ENCODE results near the gene TMEM63B.
A peak's percentile ranks its signal among the peaks of the same experiment; 100 is the strongest.
"Not testable (repeated sequence)": the region's sequence is repeated elsewhere in the genome, so short reads cannot be mapped to it uniquely, and the experiment has no call there.

The TMEM63B gene

DNA sequence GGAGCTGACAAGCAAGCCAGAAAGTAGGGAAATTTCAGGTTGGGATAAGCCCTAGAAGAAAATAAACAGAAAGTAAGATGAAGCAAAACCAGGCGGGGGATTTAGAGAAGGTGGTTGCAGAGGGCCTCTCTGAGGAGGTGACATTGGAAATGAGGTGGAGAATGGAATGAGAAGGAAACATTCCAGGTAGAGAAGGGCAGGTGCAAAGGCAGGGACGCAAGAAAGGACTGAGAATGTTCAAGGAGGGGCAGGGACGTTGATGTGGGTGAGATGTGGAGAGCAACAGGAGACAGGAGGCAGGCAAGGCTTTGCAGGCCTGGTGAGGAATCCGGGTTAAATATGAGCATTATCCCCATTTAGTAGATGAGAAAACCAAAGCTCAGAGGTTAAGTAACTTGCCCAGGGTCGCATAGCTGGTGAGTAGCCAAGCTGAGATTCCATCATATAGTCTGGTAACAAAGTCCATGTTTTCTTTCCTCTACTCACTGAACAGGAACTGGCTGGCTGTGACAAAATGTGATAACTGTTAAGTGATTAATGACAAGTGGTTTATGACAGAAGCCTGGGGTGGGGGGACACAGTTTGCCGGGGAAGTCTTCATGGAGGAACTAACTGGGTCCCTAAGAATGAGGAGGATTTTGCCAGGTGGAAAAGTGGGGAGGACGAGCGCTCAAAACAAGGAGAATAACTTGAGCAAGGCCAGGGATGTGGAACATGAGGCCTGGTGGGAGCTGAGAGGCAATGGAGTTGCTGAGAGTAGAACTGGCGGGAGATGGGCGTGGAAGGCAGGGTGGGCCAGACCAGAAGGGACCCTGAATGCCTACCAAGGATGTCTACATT, 32.7 kb upstream of the TMEM63B start:
- no peak for DNase-seq

DNA sequence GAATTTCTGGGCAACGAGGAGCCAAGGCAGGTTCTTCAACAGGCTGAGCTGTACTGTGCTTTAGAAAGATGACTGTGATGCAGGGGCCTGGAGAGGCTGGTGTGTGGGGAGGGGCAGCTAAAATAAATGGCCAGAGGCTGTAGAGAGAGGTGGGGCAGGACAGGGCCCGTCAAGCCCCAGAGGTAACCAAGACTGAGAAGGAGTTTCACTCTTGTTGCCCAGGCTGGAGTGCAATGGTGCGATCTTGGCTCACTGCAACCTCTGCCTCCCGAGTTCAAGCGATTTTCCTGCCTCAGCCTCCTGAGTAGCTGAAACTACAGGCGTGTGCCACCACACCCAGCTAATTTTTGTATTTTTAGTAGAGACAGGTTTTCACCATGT, 32.1 kb upstream of the TMEM63B start:
- DNase-seq: not testable (repeated sequence)

DNA sequence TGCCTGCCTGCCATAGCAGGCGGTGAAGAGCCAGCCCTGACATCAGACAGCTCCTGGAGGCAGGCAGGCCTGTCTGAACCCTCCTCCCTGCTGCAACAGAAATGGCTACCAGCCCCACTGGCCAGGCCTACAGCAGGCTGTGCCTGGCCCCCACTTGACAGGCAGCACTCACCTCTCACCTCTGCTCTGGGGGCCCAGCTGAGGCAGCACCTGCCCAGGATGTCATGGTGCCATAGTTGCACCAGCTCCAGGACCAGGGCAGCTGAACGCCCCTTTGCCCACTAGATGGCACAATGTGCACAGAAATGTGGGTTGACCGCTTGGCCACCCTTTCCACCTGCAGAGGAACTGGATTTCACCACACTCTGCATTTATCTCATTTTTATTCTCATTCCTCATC, 30.7 kb upstream of the TMEM63B start:
- peak; percentile 93 for DNase-seq

DNA sequence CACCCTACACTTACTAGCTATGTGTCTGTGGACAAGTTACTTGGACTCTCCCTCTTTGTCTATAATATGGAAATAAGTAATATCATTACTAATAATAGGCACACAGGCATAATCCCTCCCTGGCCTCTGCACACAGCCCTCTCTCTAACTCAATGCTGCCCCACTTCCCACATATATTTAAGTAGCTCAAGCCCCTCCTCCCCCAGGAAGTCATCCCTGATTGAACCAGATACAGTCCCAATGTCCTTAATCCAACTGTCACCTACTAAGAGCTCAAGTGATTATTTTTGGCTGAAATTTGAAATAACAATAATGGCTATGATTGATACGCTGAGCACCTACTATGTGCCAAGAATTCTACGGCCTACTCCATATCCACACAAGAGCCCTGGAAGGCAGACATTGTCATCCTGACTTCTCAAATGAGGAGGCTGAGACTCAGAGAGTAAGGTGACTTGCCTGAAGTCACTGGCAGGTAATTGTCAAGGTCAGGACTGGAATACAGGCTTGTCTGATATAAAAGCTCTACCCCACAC, 29.5 kb upstream of the TMEM63B start:
- DNase-seq: no peak

DNA sequence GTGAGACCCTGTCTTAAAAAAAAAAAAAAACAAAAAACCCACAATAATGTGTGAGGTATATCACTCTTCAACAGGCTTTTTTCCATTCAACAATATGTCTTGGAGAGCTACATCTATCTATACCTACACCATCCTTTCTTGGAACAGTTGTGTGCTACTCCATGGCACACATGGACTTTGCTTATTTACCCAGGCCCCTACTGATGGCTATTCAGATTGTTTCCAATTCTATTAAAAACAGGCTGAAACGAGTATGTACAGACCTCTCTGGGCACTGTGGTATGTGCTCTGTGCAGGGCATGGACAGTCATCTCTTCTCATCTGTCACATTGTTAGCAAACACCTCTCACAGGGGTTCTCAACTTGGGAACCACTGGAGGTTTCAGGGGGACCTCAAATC, 28.2 kb upstream of the TMEM63B start:
- DNase-seq: no peak

DNA sequence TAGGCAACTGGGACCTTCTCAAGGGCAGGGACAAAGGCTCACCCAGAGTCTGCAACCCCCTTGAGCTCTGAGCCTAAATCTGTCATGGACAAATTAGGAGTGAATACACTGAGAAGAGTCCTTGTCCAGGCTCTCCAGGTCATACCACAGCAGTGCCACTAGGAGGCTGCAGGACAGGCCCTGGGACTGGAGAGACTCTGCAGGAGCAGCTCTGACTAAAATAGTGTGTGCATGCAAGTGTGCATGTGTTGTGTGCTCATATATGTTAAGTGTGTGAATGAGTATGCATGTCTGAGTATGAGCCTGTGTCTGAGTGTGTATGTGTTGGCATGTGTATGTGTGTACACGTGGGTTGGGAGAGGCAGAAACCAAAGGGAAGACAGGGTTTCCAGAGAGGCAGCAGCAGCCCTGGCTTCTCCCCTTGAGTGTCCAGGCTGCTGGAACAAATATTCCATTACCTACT, 27.2 kb upstream of the TMEM63B start:
- peak; percentile 39 for DNase-seq

DNA sequence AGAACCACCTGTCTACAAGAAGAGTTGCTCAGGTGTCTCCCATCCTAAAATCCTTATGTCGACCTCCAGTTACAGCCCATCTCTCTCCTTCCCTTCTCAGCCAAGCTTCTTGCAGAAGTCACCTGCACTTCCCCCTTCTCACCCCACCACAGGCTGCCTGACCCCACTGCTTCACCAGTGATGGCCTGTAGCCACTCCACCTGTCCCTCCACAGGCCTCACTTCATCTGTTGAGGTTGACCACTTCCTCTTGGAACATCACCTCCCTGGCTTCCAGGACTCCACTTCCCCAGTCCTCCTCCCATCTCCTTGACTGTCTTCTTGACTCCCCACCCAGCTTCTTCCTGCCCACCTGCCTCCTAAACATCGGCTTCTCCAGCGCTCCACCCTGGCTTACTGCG, 25.5 kb upstream of the TMEM63B start:
- DNase-seq: no peak

DNA sequence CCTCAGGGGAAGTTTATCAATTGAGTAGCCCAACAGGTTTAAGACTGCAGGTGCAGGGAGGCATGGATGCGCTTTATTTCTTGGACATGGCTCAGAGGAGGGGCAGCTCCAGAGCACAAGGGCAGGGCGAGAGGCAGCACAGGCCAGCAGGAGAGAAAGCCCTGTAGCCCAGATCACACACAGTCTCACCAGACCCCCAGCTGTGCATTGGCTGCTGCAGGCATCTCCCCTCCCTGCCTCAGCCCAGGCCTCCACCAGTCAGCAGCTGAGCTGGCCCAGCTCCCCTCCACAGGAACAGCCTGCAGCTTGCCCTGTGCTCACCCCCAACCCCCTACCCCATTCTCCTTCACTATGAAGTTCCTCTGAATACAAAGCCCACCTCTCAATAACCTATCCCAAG, 24.8 kb upstream of the TMEM63B start:
- no peak for DNase-seq

DNA sequence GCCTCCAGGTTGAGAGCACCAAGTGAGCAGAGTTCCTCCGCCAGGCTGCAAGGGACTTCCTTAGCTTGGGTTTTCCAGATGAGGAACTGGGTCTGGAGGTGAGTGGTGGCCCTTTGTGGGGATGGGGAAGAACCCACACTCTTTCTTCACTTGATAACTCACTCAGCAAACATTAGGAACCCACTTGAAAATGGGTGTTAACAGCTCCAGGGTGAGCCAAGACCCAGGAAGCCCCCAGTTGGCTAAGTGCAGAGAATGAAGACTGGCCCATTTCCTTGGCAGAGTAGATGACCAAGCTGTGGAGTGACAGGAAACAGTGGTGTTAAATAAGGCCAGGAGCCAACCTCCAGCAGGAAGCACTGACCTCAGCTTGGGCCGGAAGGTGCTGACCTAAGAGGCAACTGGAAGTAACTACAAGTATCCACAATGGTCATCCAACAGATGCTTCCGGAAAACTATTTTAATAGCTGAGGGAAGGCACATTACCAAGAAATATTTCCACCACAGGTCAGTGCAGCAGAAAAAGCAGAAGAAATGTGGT, 22.8 kb upstream of the TMEM63B start:
- no peak for DNase-seq

DNA sequence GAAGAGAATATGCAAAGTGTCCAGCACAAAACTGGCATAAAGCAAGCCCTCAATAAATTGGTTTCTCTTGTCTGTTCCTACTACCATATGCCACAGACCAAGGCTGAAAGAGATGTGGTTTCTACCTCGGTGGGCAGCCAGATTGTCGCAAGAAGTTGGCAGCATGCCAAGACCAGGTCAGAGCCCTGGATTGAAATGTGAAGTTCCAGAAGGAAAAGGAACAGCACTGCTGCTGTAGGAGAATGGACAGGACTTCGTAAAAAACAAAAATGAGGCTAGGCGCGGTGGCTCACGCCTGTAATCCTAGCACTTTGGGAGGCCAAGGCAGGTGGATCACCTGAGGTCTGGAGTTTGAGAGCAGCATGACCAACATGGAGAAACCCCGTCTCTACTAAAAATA, 22.2 kb upstream of the TMEM63B start:
- no peak for DNase-seq

DNA sequence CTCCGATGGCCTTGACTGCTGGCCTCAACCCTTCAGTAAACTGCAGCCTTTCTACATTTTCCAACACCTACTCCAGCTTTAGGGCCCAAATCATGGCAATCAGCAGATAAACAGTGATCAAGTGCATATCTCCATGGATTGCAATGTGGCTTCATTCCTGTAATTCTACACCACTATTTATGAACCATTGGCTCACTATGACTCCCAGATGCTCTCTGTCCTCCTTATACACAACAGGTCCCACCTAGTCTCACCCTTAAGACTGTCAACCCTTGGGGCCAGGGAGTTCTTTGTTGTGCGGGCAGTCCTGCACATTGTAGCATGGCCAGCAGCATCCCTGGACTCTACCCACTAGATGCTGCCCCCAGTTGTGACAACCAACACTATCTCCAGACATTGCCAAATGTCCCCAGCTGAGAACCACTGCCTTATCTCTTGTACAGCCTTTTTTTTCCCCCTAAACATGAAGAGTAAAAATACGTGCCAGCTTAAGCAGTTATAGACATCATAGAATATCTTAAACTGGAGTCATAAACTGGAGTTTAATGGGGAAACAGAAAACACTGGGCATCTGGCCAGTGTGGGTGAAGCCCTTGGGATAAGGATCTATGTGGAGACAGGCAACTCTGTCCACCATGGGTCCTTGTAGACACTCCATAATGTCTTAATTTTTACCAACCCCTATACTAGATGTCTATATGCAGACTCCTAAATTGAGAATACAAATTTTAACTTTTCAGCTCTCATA, 21.2 kb upstream of the TMEM63B start:
- DNase-seq: no peak

DNA sequence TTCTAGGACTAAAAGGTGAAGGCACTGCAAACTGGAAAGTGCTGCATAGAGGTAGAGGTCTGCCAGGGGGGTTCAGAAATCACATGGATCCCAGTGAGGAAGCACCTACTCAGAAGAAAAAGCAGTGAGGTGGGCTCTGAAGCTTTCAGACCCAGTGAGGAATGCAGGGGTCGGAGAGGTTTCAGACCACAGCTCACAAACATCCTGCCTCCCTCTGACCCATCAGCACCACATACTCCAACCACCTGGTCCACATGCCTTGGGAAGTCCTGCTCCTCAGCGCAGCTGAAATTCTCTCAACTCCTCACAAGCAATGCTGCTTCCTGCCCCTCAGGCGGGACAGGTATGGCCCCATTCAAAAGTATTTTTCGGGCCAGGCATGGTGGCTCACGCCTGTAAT, 20.3 kb upstream of the TMEM63B start:
- no peak for DNase-seq

DNA sequence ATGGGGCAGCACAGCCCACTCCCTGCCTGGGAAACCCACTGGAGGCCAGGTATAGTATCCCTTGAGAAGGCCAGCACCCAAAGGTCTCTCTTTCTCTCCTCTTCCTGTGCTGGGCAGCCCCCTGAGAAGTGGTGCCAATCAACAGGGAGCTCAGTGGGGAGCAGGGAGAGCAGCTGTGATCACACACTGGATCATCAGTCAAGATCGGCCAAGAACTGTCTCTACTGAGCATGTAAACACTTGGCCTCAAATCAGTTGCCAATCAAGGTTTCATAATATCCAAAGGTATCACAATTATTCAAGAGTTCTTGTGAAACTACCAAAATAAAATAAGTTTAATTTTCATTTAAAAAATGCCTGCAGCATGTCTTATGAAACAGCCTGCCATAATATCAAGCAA, 18.9 kb upstream of the TMEM63B start:
- DNase-seq: no peak

DNA sequence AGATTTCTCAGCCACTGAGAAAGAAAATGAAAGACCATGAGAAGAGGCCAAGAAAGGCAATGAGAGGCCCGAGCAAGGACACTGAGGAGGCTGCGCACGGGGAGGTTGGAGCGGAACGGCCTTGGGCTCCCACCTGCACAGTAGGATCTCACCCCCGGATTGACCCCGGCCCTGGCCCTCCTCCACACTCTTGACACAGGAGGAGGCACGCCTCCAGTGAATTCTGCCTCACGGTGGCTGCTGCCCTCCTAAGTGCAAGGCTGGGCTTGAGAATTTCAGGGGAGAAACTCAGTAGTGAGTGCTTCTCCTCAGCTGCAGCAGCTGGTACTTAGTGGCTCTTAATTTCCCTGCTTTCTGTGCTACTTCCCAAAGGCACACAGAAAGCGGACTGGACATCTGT, 18.1 kb upstream of the TMEM63B start:
- no peak for DNase-seq

DNA sequence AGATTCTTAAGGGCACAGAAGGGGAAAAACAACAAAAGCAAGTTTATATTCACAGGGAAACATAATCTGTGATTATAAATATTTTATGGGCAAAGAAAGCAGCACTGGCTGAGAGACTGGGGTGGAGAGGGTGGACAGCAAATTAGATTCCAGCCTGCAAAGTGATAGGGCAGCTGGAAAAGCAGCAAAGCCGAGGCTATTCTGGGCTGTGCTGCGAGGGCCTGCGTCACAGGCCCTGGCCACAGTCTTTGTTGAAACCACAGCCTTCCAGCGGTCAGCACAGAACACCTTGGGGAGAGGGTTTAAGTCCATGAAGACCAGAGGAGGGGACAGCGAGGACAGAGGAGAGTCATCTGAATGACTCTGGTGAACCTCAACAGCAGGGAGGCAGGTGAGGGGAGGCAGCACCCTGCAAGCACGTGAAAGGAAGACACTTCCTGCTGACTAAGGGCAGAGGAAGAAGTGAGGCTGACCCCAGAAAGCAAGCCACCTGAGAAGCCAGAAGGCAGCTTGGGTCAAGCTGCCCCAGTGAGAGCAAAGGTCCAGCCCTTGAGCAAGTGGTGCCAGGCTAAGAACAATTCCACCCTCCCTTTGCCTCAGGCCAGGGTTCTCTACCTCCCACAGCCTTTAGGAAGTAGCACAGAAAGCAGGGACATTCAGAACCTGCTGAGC, 17.2 kb upstream of the TMEM63B start:
- no peak for DNase-seq

DNA sequence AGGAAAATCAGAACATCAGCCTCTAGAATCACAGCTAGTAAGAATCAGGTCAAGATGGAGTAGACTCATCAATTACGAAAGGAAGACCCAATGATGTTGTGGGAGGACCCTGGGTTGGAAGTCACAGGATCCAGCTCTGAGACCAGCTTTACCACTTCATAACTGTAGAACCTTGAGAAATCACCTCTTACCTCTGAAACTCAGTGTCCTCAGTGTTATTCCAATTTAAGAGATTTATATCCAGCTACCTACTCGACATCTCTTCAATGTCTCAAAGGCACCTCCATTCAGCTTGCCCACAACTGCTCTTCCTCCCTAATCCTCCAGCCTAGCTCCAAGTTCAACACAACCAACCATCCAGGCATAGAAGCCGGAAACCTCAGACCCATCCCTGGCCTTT, 16.4 kb upstream of the TMEM63B start:
- DNase-seq: no peak

DNA sequence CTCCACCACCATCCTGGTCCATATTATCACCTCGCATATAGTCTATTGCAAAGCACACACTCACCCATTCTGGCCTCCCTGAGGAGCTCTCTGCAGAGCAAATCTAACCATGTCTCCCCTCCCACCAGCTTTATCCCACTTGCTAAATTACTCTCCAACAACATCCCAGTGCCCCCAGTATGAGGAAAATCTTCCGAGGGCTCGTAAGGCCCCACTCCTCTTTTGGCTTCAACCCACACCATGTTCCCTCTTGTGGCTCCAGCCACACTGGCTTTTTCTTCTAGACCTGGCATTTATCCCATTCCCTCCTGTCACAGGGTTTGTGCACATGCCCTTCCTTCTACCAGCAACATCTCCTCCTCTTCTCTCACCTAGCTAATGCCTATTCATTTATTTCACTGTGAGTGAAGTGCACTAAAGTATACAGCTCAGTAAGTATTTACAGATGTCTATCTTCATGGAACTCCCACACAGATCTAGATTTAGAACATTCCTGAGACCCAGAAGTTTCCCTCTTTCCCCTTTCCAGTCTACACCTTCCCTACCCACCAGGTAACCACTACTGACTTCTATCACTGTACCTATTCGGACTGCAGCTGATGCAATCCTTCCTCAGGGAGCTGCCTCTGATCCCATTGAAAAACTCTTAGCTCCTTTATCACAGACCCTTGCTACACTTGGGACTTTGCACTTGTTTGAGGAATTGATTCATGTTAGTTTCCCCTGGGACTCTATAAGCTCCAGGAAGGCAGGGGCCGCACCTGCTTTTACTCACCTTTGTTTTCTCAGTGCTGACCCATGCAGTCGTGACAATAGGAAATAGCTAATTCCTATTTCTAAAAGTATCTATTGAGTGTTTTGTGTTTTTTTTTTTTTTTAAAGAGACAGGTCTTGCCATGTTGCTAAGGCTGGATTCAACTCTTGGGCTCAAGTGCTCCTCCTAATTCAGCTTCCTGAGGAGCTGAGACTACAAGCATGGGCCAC, 15.6 kb upstream of the TMEM63B start:
- no peak for DNase-seq

DNA sequence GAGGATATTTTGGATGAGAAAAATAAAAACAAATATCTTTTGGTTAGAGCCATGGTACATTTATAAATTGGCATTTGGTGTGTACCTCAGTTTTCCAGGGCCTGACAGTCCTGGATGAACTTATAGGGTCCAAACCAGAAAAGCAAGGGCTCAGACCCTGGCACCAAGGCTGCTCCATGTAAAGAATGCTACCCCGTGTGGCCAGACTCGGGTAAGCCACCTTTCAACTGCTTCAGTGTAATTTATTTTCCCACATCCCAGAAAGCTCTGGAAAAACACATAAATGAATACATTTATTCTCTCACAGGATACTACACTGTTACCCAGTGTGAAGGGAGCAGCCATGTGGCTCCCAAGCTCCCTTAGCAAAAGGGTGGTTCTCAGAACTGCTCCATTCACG, 13.9 kb upstream of the TMEM63B start:
- DNase-seq: no peak

DNA sequence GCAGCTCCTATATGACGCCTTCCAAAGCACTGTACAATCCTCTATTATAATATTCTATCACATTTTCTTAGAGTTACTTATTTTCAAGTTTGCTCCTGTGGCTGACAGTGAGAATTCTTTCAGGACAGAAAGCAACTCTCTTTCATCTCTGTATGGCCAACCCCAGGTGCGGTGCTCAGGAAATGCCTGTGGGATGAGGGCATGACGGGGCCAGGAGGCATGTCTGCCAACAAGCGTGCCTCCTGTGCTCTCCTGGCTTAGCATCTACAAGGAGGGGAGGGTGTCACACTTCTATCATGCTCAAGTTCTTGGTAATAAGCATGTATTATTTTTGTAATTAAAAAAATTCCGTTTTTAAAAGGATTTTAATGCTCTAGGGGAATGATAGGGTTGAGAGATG, 11.5 kb upstream of the TMEM63B start:
- DNase-seq: peak; percentile 86

DNA sequence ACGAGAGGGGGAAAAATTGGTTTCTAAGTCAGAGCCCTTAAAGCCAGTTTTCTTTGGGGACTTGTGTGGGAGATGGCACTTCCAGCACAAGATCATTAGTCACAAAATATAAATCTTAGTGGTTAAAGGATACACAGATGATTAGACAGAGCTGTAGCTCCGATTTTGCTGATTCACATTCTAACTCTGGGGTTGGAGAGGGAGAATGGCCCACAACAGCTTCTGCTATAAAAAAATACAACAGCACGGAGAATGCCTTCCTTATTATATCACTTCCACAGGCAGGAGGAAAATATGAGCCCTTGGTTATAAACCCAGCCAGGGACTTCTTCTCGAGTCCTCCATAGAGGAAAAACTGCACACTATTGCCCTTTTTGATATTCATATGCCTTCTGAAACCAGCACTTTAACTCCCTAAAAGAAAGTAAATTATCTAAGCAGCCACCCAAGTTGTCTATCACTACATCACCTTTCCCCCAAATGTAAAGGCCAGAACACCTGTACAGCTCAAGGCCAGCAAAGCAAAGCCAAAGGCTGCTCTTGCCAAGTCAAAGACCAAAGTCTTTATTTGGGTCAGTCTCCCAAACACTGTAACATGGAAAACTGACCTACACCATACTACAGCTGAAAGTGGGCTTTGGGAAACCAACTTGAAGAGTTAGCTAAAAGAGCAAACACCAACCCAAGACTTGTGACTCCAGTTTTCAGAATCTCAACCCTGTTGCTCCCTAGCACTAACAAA, 10.5 kb upstream of the TMEM63B start:
- peak; percentile 43 for DNase-seq

All from RPMI8226 (cell line).